Measurements from ENCODE around the gene BCAS1.
A peak's percentile ranks its signal among the peaks of the same experiment; 100 is the strongest.

The BCAS1 gene

GRCh38 chr20:53904261-53904660 lies 166.1 kb downstream of the BCAS1 start:
- no peak for DNase-seq (ENCODE audit: low read depth)

DNA sequence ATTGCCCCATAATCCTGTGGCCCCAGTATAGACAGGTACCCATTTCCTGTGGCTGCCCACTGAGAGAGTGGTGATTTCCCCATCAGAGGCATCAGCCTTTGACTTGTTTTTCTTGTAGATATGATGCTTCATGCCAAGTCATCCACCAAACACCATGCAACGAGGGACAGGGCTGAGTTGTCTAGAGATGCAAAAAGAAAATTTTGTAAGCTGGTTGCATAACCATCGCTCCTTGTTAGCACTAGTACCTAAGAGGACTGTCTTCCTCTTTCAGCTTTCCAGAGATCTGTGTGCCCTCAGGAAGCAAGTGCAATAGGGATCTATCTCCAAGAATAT lies 166.8 kb downstream of the BCAS1 start:
- DNase-seq (ENCODE audit: low read depth) = no peak

- DNase-seq (ENCODE audit: low read depth) = no peak
Measured at GRCh38 chr20:53902968-53903651, 167.3 kb downstream of the BCAS1 start.

GRCh38 chr20:53901497-53902096 lies 168.8 kb downstream of the BCAS1 start:
- DNase-seq (ENCODE audit: low read depth) = no peak

GRCh38 chr20:53901064-53901463 lies 169.3 kb downstream of the BCAS1 start:
- DNase-seq (ENCODE audit: low read depth) = no peak

GRCh38 chr20:53900380-53900999 lies 169.9 kb downstream of the BCAS1 start:
- DNase-seq (ENCODE audit: low read depth) = peak; percentile 68

- DNase-seq (ENCODE audit: low read depth) = peak; percentile 66
Measured at GRCh38 chr20:53899351-53900167, 170.8 kb downstream of the BCAS1 start.

DNA sequence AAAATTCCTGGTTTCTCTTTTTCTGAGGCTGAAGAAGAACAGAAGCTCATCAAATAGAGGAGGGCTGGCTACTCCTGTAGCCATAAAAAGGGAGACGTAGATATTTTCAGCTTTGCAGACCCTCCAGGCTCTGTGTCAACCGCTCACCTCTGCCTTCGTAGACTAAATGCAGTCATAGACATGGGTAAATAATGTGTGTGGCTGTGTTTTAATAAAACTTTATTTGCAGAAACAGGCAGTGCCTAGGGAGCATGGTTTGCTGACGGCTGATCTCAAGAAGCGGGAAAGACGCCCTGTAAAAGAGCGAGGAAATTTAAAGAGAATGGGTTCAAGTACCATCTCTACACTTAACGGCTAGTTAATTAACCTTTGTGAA lies 171.8 kb downstream of the BCAS1 start:
- no peak for DNase-seq (ENCODE audit: low read depth)

DNA sequence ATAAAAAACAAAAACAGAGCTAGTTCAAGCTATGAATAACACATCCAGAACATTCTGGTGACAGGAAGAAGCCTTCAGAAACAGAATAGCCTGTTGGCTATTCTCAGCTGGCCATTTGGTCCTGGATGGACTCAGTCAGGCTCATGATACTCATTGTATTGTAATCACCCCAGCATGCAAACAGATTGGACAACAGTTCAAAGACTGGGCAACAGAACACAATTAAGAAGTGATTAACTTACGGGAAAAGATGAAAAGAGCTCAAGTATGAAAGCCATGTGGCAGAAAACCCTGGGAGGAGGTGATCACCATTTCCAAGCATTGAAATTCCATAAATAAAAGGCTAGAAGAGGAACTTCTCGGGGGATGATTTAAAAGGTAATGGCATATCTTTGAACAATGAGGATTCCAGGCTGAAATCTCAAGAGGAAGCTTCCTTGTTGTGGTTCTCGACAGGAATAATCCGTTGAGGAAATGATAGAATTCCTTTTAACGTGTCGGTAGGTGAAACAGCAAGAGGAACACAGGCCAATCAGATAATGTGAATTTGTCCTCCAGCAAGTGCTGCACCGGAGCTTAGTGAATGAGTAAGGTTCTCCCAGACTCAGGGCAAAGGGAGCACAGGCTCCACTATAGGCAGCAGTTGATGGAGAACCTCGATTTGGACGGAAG lies 172.4 kb downstream of the BCAS1 start:
- no peak for DNase-seq (ENCODE audit: low read depth)

GRCh38 chr20:53896647-53897046 lies 173.7 kb downstream of the BCAS1 start:
- DNase-seq (ENCODE audit: low read depth) = no peak

- no peak for DNase-seq (ENCODE audit: low read depth)
Measured at GRCh38 chr20:53896041-53896440, 174.4 kb downstream of the BCAS1 start.

DNA sequence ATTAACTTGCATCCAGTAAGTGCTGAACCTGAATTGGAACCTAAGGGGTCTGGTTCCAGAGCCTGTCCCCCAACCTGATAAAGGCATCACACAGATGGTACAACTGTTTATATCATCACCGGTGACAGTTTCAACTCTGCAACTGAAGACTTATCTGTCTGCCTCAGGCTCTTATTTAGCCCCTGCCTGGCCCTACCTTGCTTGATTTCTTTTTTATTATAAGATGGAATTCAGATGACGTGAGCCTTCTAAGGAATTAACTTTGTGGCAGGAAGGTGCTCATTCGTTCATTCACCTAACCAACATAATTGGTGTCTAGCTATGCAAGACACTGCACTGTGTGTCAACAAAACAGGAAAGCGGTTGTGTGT lies 175.0 kb downstream of the BCAS1 start:
- DNase-seq (ENCODE audit: low read depth) = no peak

- no peak for DNase-seq (ENCODE audit: low read depth)
Measured at GRCh38 chr20:53894707-53895384, 175.5 kb downstream of the BCAS1 start.

Data from GM04503 (cell line).